Measurements from ENCODE around the gene FOSL1.
A peak's percentile ranks its signal among the peaks of the same experiment; 100 is the strongest.

The FOSL1 gene

GRCh38 chr11:65890324-65891218 lies 9.6 kb downstream of the FOSL1 start, which contains the start of gene CCDC85B:
CCDC85B (plus strand) TSS chr11:65890673; CDS start chr11:65890784, 111 bp downstream.
- no peak for TF ChIP-seq EZH2 (IDR thresholded peaks at IDR 0.05; ENCODE audit: borderline replicate concordance, low read length)
- TF ChIP-seq, protein P1, sequence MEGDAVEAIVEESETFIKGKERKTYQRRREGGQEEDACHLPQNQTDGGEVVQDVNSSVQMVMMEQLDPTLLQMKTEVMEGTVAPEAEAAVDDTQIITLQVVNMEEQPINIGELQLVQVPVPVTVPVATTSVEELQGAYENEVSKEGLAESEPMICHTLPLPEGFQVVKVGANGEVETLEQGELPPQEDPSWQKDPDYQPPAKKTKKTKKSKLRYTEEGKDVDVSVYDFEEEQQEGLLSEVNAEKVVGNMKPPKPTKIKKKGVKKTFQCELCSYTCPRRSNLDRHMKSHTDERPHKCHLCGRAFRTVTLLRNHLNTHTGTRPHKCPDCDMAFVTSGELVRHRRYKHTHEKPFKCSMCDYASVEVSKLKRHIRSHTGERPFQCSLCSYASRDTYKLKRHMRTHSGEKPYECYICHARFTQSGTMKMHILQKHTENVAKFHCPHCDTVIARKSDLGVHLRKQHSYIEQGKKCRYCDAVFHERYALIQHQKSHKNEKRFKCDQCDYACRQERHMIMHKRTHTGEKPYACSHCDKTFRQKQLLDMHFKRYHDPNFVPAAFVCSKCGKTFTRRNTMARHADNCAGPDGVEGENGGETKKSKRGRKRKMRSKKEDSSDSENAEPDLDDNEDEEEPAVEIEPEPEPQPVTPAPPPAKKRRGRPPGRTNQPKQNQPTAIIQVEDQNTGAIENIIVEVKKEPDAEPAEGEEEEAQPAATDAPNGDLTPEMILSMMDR (IDR thresholded peaks at IDR 0.05; ENCODE audit: low read length): peak; percentile 16; the same call in 1 of the 2 replicates
- peak within 1 kb of the TSS; percentile 98 for H3K4me3 ChIP-seq (ENCODE audit: low read depth, low read length, poor library complexity, severe bottlenecking)
- H3K36me3 ChIP-seq (ENCODE audit: insufficient read depth, low read length): peaks cover 11% of the 10 kb centered on the region; the same call in 1 of the 2 replicates
- no peaks in the 10 kb centered on the region for H4K20me1 ChIP-seq (ENCODE audit: insufficient read depth, low read length)
- H3K79me2 ChIP-seq (ENCODE audit: insufficient read depth, low read length): no peaks in the 10 kb centered on the region
- H3K4me1 ChIP-seq (ENCODE audit: insufficient read depth, low read length, severe bottlenecking): peaks cover 63% of the 10 kb centered on the region
- no peaks in the 10 kb centered on the region for H3K27me3 ChIP-seq (ENCODE audit: insufficient read depth, low read length)
- H3K9me3 ChIP-seq (ENCODE audit: low read length): no peaks in the 10 kb centered on the region
- peak within 1 kb of the TSS; percentile 85 for H3K9ac ChIP-seq (ENCODE audit: low read length)
- peak within 1 kb of the TSS; percentile 70 for H3K27ac ChIP-seq (ENCODE audit: low read depth, low read length, poor library complexity, severe bottlenecking)
- H3K9me2 ChIP-seq (ENCODE audit: low read depth, low read length): no peaks in the 10 kb centered on the region
- H3F3A ChIP-seq (ENCODE audit: insufficient read depth, low read length): peaks cover 5% of the 10 kb centered on the region
- peak within 1 kb of the TSS; percentile 100 for H3K4me2 ChIP-seq (ENCODE audit: low read length)
- no peak within 1 kb of the TSS for H2AFZ ChIP-seq (ENCODE audit: low read length)

DNA sequence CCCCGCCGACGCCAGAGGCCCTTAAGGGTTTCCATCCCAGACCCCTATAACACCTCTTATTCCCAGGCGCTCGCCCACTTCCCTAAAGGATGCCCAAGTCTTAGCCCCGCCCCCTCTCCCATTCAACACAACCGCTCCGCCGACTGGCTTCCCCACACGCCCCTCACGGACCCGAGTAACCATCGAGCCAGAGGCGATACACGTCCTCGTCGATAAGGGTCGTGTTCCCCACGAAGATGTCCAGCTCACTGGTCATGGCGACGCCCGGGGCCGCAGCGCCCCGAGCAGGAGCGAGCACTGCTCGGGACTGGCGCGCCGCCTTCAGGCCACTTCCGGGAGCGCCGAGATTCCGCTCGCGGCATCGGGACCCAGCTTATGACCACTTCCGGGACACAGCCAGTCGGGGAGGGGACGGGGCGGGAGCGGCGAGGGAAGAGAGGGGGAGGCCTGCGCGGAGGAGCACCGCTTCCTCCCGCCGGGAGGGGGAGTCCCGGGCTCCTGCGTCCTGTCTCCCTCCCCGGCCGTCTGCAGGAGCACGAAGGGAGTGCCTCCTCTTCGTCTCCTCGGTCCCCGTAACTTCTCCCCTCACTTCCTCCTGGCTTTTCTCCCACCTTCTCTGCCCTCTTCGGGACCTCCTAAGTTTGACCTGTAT lies 11.9 kb downstream of the FOSL1 start, which contains the start of gene FIBP:
FIBP (minus strand) TSS at position 309 of the 652 bp plus-strand sequence; CDS start at position 256, 53 bp downstream.
- Histone ChIP-seq H4K20me1 (ENCODE audit: insufficient read depth, low read length) (no peaks in the 10 kb centered on the region), H3K4me3 (ENCODE audit: low read depth, low read length, poor library complexity, severe bottlenecking) (peak within 1 kb of the TSS; percentile 98), H3F3A (ENCODE audit: insufficient read depth, low read length) (peaks cover 5% of the 10 kb centered on the region), H3K27me3 (ENCODE audit: insufficient read depth, low read length) (no peaks in the 10 kb centered on the region), H3K4me2 (ENCODE audit: low read length) (peak within 1 kb of the TSS; percentile 100), H3K9me2 (ENCODE audit: low read depth, low read length) (no peaks in the 10 kb centered on the region), H3K4me1 (ENCODE audit: insufficient read depth, low read length, severe bottlenecking) (peaks cover 58% of the 10 kb centered on the region), H3K9ac (ENCODE audit: low read length) (peak within 1 kb of the TSS; percentile 90), H3K27ac (ENCODE audit: low read depth, low read length, poor library complexity, severe bottlenecking) (peak within 1 kb of the TSS; percentile 70), H3K9me3 (ENCODE audit: low read length) (no peaks in the 10 kb centered on the region), H3K36me3 (ENCODE audit: insufficient read depth, low read length) (peaks cover 30% of the 10 kb centered on the region), H3K79me2 (ENCODE audit: insufficient read depth, low read length) (no peaks in the 10 kb centered on the region), H2AFZ (ENCODE audit: low read length) (peak within 1 kb of the TSS; percentile 50; the same call in 1 of the 2 replicates)
- no peak for TF ChIP-seq EZH2 (IDR thresholded peaks at IDR 0.05; ENCODE audit: borderline replicate concordance, low read length)
- TF ChIP-seq, protein P1 (IDR thresholded peaks at IDR 0.05; ENCODE audit: low read length): peak; percentile 77

- peak overlapping the region; percentile 28 for H3K27ac ChIP-seq (ENCODE audit: low read depth, low read length, poor library complexity, severe bottlenecking)
Observed at GRCh38 chr11:65887723-65888162, 12.4 kb downstream of the FOSL1 start.

More at GRCh38 chr11:65887723-65888162, 12.4 kb downstream of the FOSL1 start:
- Histone ChIP-seq H3K9me2 (ENCODE audit: low read depth, low read length) (no peaks in the 10 kb centered on the region), H3K4me1 (ENCODE audit: insufficient read depth, low read length, severe bottlenecking) (peaks cover 52% of the 10 kb centered on the region), H3K9me3 (ENCODE audit: low read length) (no peaks in the 10 kb centered on the region), H3K36me3 (ENCODE audit: insufficient read depth, low read length) (peaks cover 35% of the 10 kb centered on the region), H3K4me3 (ENCODE audit: low read depth, low read length, poor library complexity, severe bottlenecking) (peak overlapping the region; percentile 98), H3K79me2 (ENCODE audit: insufficient read depth, low read length) (no peaks in the 10 kb centered on the region), H3F3A (ENCODE audit: insufficient read depth, low read length) (peaks cover 5% of the 10 kb centered on the region), H2AFZ (ENCODE audit: low read length) (no peak overlapping the region), H3K4me2 (ENCODE audit: low read length) (peak overlapping the region; percentile 100), H3K27me3 (ENCODE audit: insufficient read depth, low read length) (no peaks in the 10 kb centered on the region), H4K20me1 (ENCODE audit: insufficient read depth, low read length) (no peaks in the 10 kb centered on the region), H3K9ac (ENCODE audit: low read length) (peak overlapping the region; percentile 90)
- TF ChIP-seq, protein P1 (IDR thresholded peaks at IDR 0.05; ENCODE audit: low read length): no peak
- no peak for TF ChIP-seq EZH2 (IDR thresholded peaks at IDR 0.05; ENCODE audit: borderline replicate concordance, low read length)
